K562 (cell line): ENCODE results near the gene PRDM2. TPM values are rescaled to one million over a fixed set of nuclear protein-coding genes. Genes with fewer than 3 reads are reported as not detected.

Experiments used
- ATAC-seq: fragments of 200-7000 bp; cut with Tn5 transposase; 3 replicates; pipeline ENCODE4 v1.9.1; 2020; ENCODE audit warnings: moderate library complexity
- BruUV-seq: library from RNA; stranded (reverse); fragments of 400-500 nt; replicated peaks from 2 replicates; lab custom pipeline; 2021; lab: Mats Ljungman, UMichigan
- CTCF ChIA-PET: fragments of 300-600 bp; formaldehyde crosslinking; extraction: SDS; loops from one replicate; lab custom pipeline; 2021; ENCODE audit warnings: low intra/inter-chr PET ratio; lab: Yijun Ruan, JAX
- POLR2A ChIA-PET: fragments of 300-600, 350-650 bp; sonication (Branson Sonifier 250); formaldehyde crosslinking; extraction: SDS; loops from one replicate; lab custom pipeline; 2021; ENCODE audit warnings: antibody characterized with exemption, inconsistent platforms; lab: Yijun Ruan, JAX
- DNase-seq, 4 experiments: peaks; one replicate each; pipeline versions ENCODE4 v3.0.0 to v3.0.0-alpha.2; 2011 to 2018; ENCODE audit warnings: low spot score in 3 of 4, mixed read lengths in 3 of 4; ENCODE audit errors: extremely low read depth in 1 of 4
- FAIRE-seq: peaks from 2 replicates; lab custom pipeline; 2011; peaks lifted over from hg19 to GRCh38; lab: Jason Lieb, UNC
- H2AFZ ChIP-seq: 2 replicates; pipeline ENCODE4 v1.6.0; 2011; ENCODE audit warnings: low read depth, low read length, control low read depth, inconsistent platforms
- H3K27ac ChIP-seq: fragments of 200-600 bp; 3 replicates; pipeline ENCODE4 v1.8.0; 2011; ENCODE audit warnings: low read depth, mild to moderate bottlenecking, control low read depth, inconsistent platforms, low read length, moderate library complexity, mixed read lengths; ENCODE audit errors: extremely low read depth
- H3K27me3 ChIP-seq, 2 experiments: fragments of 300-600 bp in 1 of 2; 2 replicates in 1 of 2; 3 replicates in 1 of 2; pipeline versions ENCODE4 v1.6.0 to v1.8.0; 2011; ENCODE audit warnings: inconsistent platforms in 2 of 2, low read length in 2 of 2, mild to moderate bottlenecking in 1 of 2, mixed read lengths in 1 of 2, moderate library complexity in 1 of 2; ENCODE audit not compliant: control insufficient read depth in 2 of 2, insufficient read depth in 2 of 2
- H3K36me3 ChIP-seq: fragments of 300-600 bp; 3 replicates; pipeline ENCODE4 v1.8.0; 2011; ENCODE audit warnings: mild to moderate bottlenecking, low read length, inconsistent platforms; ENCODE audit not compliant: control insufficient read depth, insufficient read depth
- H3K4me1 ChIP-seq, 2 experiments: fragments of 200-600 bp in 1 of 2; replicated peaks in 1 of 2; 2 replicates in 1 of 2; 3 replicates in 1 of 2; pipeline versions ENCODE4 v1.5.1 to v1.8.0; 2011; ENCODE audit warnings: inconsistent platforms in 2 of 2, low read length in 2 of 2, mild to moderate bottlenecking in 1 of 2, mixed read lengths in 1 of 2, moderate library complexity in 1 of 2; ENCODE audit not compliant: control insufficient read depth in 2 of 2, insufficient read depth in 2 of 2
- H3K4me2 ChIP-seq: 2 replicates; pipeline ENCODE4 v1.6.1; 2011; ENCODE audit warnings: low read length, control low read depth, inconsistent platforms, mixed read lengths; ENCODE audit not compliant: insufficient read depth
- H3K4me3 ChIP-seq: fragments of 200-600 bp; sonication (generic), shearing (Covaris generic); 2 replicates; pipeline ENCODE4 v1.5.1; 2016; ENCODE audit warnings: control low read depth, inconsistent platforms
- H3K79me2 ChIP-seq: fragments of 200-600 bp; 3 replicates; pipeline ENCODE4 v1.8.0; 2011; ENCODE audit warnings: low read length, inconsistent platforms; ENCODE audit not compliant: control insufficient read depth, insufficient read depth
- H3K9ac ChIP-seq, 2 experiments: 2 replicates each; pipeline versions ENCODE4 v1.6.0 to v1.6.1; 2011; ENCODE audit warnings: low read depth in 2 of 2, low read length in 2 of 2, control low read depth in 1 of 2, inconsistent platforms in 1 of 2, mild to moderate bottlenecking in 1 of 2, mixed read lengths in 1 of 2; ENCODE audit not compliant: insufficient read depth in 1 of 2
- H3K9me1 ChIP-seq: one replicate; pipeline ENCODE4 v1.6.0; 2011; ENCODE audit warnings: inconsistent platforms, mild to moderate bottlenecking, low read length, moderate library complexity; ENCODE audit not compliant: control insufficient read depth, insufficient read depth
- H3K9me3 ChIP-seq: replicated peaks from 2 replicates; pipeline ENCODE4 v1.5.1; 2011; ENCODE audit warnings: low read depth, low read length, inconsistent platforms; ENCODE audit not compliant: control insufficient read depth, insufficient read depth
- H4K20me1 ChIP-seq: replicated peaks from 2 replicates; pipeline ENCODE4 v1.6.1; 2011; ENCODE audit warnings: low read length, inconsistent platforms, mixed read lengths; ENCODE audit not compliant: control insufficient read depth, insufficient read depth
- CBX2 ChIP-seq: fragments of 200-600 bp; sonication (generic); IDR thresholded peaks from one replicate; pipeline ENCODE4 v1.6.1; 2012; ENCODE audit warnings: mild to moderate bottlenecking, low read length, inconsistent platforms; ENCODE audit not compliant: insufficient read depth, poor library complexity, severe bottlenecking
- CBX8 ChIP-seq: fragments of 200-600 bp; sonication (generic); IDR thresholded peaks from 2 replicates; pipeline ENCODE4 v1.6.1; 2012; ENCODE audit warnings: borderline replicate concordance, mixed run types, low read depth, mild to moderate bottlenecking, moderate library complexity, mixed read lengths, low read length, control low read depth, inconsistent platforms; ENCODE audit not compliant: poor library complexity, severe bottlenecking; ENCODE audit errors: extremely low read depth
- KAT2B ChIP-seq: IDR thresholded peaks from one replicate; pipeline ENCODE4 v1.6.1; 2012; ENCODE audit warnings: low read depth, mild to moderate bottlenecking, control low read depth, inconsistent platforms, low read length, moderate library complexity
- TBL1XR1 ChIP-seq, 2 experiments: IDR thresholded peaks; 2 replicates each; pipeline ENCODE4 v1.6.1; 2012; ENCODE audit warnings: improper control_type of control experiment in 2 of 2, low read length in 2 of 2, mild to moderate bottlenecking in 1 of 2
- WGBS: fragments of 100-300 bp; shearing (Covaris generic); methylation state at CpG from one replicate; pipeline ENCODE4 v1.1.6; 2016; ENCODE audit warnings: low coverage, mixed read lengths; ENCODE audit not compliant: insufficient coverage; ENCODE audit errors: missing lambda C conversion rate; 5-methylcytosine and 5-hydroxymethylcytosine counted together
- in situ Hi-C: fragments of 300-500 bp; cut with MboI; formaldehyde crosslinking; loops from 4 replicates; pipeline ENCODE4 v1.15.0; 2018; ENCODE audit warnings: inconsistent platforms, mixed read lengths
- intact Hi-C: fragments of 100-400 bp; cut with micrococcal nuclease; formaldehyde crosslinking; loops from 2 replicates; pipeline ENCODE4 v1.14.2; 2022
- polyA plus RNA-seq, 8 experiments: library from polyadenylated mRNA; depleted of rRNA in 4 of 8; stranded (reverse) in 5 of 8; unstranded in 3 of 8; fragments of >200 nt; fragmentation: Nextera tagmentation in 2 of 8; fragmentation: Illumina TruSeq in 1 of 8; extraction: Ambion mirVana in 2 of 8; extraction: Trizol in 1 of 8; gene quantifications; 2 replicates each; pipeline versions ENCODE4 v1.2.1 to v1.2.3, GENCODE V29; 2011 to 2014; ENCODE audit warnings: inconsistent platforms in 1 of 8, missing spikeins in 1 of 8
- total RNA-seq, 7 experiments: library from RNA; depleted of rRNA in 6 of 7; stranded (reverse); fragments of >200 nt in 6 of 7; fragmentation: Illumina TruSeq in 2 of 7; extraction: Trizol in 2 of 7; gene quantifications; 2 replicates each; pipeline versions ENCODE4 v1.2.1 to v1.2.3, GENCODE V29; 2011 to 2021; ENCODE audit warnings: low replicate concordance in 1 of 7
- TF ChIP-seq, protein P1 (sequence below), 2 experiments: fragments of 450-650 bp in 1 of 2; sonication (generic) in 1 of 2; formaldehyde crosslinking in 1 of 2; IDR thresholded peaks; 2 replicates each; pipeline versions ENCODE4 v1.7.1 to v1.9.0; 2016 to 2022; ENCODE audit warnings: inconsistent platforms in 1 of 2, mild to moderate bottlenecking in 1 of 2, missing genetic modification reagents in 1 of 2

PRDM2 gene
- total and polyA plus RNA-seq, 9 of the 15 experiments (the other 6 are each of a cell fraction or from before 2014, with no cell fraction given), result 5.4 to 27.6 (median 12.5) TPM

DNA sequence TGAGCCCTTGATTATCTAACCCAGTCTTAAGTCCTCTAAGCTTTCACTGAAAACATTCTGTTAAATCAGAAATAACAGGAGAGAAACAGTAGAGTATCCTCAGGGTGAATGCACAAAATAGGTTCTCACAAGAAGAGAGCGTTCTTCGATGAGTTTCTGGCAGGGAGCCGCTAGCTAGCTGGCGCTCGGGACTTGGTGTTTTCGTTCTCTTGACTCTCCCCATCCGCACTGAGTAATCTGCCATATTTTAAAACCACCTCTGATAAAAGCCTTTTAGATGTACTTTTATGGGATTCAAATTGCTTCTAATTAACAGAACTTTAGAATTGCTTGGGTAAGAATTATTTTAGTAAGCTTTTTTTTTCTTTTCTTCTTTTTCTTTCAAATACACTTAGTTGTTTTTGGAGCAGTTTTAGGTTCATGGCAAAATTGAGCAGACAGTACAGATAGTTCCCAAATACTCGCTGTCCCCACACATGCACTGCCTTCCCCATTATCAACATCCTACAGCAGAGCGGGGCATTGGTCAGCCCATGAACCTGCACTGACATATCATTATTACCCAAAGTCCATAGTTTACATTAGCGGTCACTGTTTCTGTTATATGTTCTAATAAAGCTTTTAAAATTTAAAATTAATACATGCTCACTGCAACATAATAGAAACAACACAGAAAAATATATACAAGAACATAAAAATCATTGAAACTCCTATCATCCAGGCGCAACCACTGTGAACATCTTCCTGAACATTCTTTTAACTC is 35.4 kb downstream of the PRDM2 start:
- H4K20me1 ChIP-seq, result no peaks in the 10 kb centered on the region
- no peak overlapping the region for H3K27ac ChIP-seq
- no peaks in the 10 kb centered on the region for H3K4me1 ChIP-seq
- ChIA-PET POLR2A (interaction anchor here (0.7 to 1.4 kb wide), 3 partner anchors 10 to 33 kb away, joined by 3 to 5 read pairs (median 3); no protein-coding TSS in a partner anchor), CTCF (no interaction called here)
- no peaks in the 10 kb centered on the region for H3K36me3 ChIP-seq
- H3K9ac ChIP-seq, result no peak overlapping the region
- intact Hi-C loops (no loop called here), in situ Hi-C loops (no loop called here)
- H3K9me3 ChIP-seq, result no peaks in the 10 kb centered on the region
- no peak for TF ChIP-seq KAT2B
- TF ChIP-seq TBL1XR1 (IDR thresholded peaks at IDR 0.05; ENCODE audit: low read length in 2 of 2), result no peak
- TF ChIP-seq CBX2, result peak; percentile 91
- TF ChIP-seq CBX8, result peak; percentile 92
- TF ChIP-seq, protein P1, sequence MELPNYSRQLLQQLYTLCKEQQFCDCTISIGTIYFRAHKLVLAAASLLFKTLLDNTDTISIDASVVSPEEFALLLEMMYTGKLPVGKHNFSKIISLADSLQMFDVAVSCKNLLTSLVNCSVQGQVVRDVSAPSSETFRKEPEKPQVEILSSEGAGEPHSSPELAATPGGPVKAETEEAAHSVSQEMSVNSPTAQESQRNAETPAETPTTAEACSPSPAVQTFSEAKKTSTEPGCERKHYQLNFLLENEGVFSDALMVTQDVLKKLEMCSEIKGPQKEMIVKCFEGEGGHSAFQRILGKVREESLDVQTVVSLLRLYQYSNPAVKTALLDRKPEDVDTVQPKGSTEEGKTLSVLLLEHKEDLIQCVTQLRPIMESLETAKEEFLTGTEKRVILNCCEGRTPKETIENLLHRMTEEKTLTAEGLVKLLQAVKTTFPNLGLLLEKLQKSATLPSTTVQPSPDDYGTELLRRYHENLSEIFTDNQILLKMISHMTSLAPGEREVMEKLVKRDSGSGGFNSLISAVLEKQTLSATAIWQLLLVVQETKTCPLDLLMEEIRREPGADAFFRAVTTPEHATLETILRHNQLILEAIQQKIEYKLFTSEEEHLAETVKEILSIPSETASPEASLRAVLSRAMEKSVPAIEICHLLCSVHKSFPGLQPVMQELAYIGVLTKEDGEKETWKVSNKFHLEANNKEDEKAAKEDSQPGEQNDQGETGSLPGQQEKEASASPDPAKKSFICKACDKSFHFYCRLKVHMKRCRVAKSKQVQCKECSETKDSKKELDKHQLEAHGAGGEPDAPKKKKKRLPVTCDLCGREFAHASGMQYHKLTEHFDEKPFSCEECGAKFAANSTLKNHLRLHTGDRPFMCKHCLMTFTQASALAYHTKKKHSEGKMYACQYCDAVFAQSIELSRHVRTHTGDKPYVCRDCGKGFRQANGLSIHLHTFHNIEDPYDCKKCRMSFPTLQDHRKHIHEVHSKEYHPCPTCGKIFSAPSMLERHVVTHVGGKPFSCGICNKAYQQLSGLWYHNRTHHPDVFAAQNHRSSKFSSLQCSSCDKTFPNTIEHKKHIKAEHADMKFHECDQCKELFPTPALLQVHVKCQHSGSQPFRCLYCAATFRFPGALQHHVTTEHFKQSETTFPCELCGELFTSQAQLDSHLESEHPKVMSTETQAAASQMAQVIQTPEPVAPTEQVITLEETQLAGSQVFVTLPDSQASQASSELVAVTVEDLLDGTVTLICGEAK (IDR thresholded peaks at IDR 0.05), result peak; percentile 47
- TF ChIP-seq, protein P1 (CRISPR knock-in tag; IDR thresholded peaks at IDR 0.05), result no peak
- WGBS, result 24% methylated on average over 11 of the region's 11 CpGs
- no peak for ATAC-seq
- no peak for DNase-seq
- H3K79me2 ChIP-seq, result no peaks in the 10 kb centered on the region
- no peaks in the 10 kb centered on the region for H3K9me1 ChIP-seq
- no TSS peak for BruUV-seq
- FAIRE-seq, result no peak
- no peak overlapping the region for H2AFZ ChIP-seq
- H3K4me3 ChIP-seq, result no peak overlapping the region
- H3K27me3 ChIP-seq, result peaks cover 12 to 16% of the 10 kb centered on the region in 2 experiments
- no peak overlapping the region for H3K4me2 ChIP-seq
